Mucosa of descending colon (tissue), 3 donors: Measurements from ENCODE around the gene NR2F6. TPM values are rescaled to one million over a fixed set of nuclear protein-coding genes. Genes with fewer than 3 reads are reported as not detected.

ENCODE experiments used
- ATAC-seq: fragments of 200-7000 bp; cut with Tn5 transposase; one replicate; pipeline ENCODE4 v1.9.1; 2020; ENCODE audit warnings: mild to moderate bottlenecking, moderate library complexity
- DNase-seq, 3 donors: peaks; one replicate each; pipeline ENCODE4 v3.0.0-alpha.2; 2020
- H3K36me3 ChIP-seq: fragments of 200-600 bp; one replicate; pipeline ENCODE4 v1.8.0; 2021; ENCODE audit warnings: low read depth, mild to moderate bottlenecking
- H3K4me1 ChIP-seq: fragments of 200-600 bp; one replicate; pipeline ENCODE4 v1.8.0; 2021; ENCODE audit warnings: low read depth, mild to moderate bottlenecking
- H3K4me3 ChIP-seq: fragments of 200-600 bp; one replicate; pipeline ENCODE4 v1.8.0; 2021; ENCODE audit warnings: mild to moderate bottlenecking
- H3K9me3 ChIP-seq: fragments of 200-600 bp; one replicate; pipeline ENCODE4 v1.8.0; 2021; ENCODE audit warnings: mild to moderate bottlenecking
- intact Hi-C, 2 donors: fragments of 100-400 bp; cut with DNase I in 1 of 2; cut with micrococcal nuclease in 1 of 2; formaldehyde crosslinking; loops; one replicate each; pipeline versions ENCODE4 v1.11.0 to v1.11.1; 2022; cut with DNase I, micrococcal nuclease
- total RNA-seq, 3 donors: library from RNA; stranded (reverse); fragmentation: NEBNext Ultra II Directional in 2 of 3; extraction: Animal tissue kit (Norgen Biotek cat#: 25700) in 2 of 3; gene quantifications; one replicate each; pipeline versions ENCODE4 v1.2.1 to v1.2.4, GENCODE V29; 2021 to 2023
- TF ChIP-seq, protein P1 (sequence below): fragments of 200-600 bp; IDR thresholded peaks from one replicate; pipeline ENCODE4 v1.8.0; 2022; ENCODE audit warnings: antibody characterized with exemption, mild to moderate bottlenecking
- donor health status: DM: no; HTN: no; CAD: no; lungs with moderate emphysema.
- donor health status: DM: no; HTN: no; CAD: no.
- donor health status: DM: no; HTN: yes; CAD: no.

NR2F6 gene
- total RNA-seq, 3 donors from 2014 or later: 103 to 157 (median 140) TPM

DNA sequence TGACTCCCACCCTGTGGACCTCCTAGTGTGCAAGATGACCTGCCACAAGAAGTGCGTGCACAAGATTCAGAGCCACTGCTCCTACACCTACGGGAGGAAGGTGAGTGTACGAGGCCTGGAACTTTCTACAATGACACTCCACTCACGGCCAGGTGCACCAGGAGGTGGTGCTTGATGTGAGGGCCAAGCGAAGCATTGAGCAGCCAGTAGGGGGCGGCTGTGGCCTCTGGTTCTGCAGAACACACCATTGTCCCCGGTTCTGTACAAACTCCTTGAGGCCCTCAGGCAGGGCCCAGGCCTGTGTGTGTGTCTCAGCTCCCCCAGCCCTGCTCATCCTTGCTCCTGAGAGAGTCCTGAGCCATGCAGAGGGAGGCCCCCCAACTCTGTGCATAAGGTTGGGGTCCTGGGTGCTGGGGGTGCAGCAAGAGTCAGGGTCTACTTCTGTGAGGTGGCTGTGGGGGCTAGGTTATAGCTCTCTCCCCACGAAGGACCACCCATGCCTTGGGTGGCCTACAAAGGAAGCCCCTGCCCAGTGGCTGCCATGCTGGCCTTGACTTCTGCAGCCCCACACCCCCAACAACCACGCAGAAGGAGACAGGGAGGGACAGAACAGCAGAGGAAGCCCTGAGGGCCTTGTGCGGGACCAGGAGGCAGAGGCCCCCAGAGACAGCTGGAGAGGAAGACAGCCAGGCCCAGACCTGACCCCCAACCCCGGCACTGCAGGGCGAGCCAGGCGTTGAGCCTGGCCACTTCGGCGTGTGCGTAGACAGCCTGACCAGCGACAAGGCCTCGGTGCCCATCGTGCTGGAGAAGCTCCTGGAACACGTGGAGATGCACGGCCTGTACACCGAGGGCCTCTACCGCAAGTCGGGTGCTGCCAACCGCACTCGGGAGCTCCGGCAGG is 40.2 kb downstream of the NR2F6 start:
- Histone ChIP-seq H3K4me3 (no peak overlapping the region), H3K4me1 (no peaks in the 10 kb centered on the region), H3K9me3 (no peaks in the 10 kb centered on the region), H3K36me3 (no peaks in the 10 kb centered on the region)
- peak; percentile 90 for ATAC-seq
- intact Hi-C loops: no loop called here
- DNase-seq: peak in 2 of 3 donors; percentile 84 to 86
- TF ChIP-seq, protein P1, sequence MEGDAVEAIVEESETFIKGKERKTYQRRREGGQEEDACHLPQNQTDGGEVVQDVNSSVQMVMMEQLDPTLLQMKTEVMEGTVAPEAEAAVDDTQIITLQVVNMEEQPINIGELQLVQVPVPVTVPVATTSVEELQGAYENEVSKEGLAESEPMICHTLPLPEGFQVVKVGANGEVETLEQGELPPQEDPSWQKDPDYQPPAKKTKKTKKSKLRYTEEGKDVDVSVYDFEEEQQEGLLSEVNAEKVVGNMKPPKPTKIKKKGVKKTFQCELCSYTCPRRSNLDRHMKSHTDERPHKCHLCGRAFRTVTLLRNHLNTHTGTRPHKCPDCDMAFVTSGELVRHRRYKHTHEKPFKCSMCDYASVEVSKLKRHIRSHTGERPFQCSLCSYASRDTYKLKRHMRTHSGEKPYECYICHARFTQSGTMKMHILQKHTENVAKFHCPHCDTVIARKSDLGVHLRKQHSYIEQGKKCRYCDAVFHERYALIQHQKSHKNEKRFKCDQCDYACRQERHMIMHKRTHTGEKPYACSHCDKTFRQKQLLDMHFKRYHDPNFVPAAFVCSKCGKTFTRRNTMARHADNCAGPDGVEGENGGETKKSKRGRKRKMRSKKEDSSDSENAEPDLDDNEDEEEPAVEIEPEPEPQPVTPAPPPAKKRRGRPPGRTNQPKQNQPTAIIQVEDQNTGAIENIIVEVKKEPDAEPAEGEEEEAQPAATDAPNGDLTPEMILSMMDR: peak; percentile 58

GRCh38 chr19:17202713-17203112 is 43.0 kb downstream of the NR2F6 start:
- no peaks in the 10 kb centered on the region for H3K4me1 ChIP-seq
- no peaks in the 10 kb centered on the region for H3K36me3 ChIP-seq
- TF ChIP-seq, protein P1: no peak
- ATAC-seq (no peak), DNase-seq (no peak)
- no peaks in the 10 kb centered on the region for H3K9me3 ChIP-seq
- no peak overlapping the region for H3K4me3 ChIP-seq
- intact Hi-C loops: loop anchor here in 1 of 2 donors (5.0 kb wide), 1 partner anchor 80 kb away; the partner anchor contains the start of gene ANKLE1

DNA sequence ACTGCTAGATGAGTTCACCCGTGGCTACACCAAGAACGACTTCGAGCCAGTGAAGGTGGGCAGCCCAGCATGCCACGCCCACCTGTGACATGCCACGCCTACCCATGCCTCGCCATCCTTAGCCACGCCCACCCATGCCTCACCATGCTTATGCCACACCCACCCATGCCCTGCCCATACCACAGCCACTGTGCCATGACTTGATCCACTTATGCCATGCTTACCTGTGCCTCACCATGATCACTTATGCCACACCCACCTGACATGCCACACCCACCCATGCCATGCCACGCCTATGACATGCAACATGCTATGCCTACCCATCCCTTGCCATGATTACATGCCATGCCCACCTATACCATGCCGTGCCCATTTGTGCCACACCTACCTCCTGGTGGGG is 43.5 kb downstream of the NR2F6 start:
- Histone ChIP-seq H3K36me3 (no peaks in the 10 kb centered on the region), H3K4me3 (no peak overlapping the region), H3K4me1 (no peaks in the 10 kb centered on the region), H3K9me3 (no peaks in the 10 kb centered on the region)
- DNase-seq: no peak
- peak; percentile 36 for ATAC-seq
- intact Hi-C loops: loop anchor here in 1 of 2 donors (5.0 kb wide), 1 partner anchor 80 kb away; the partner anchor contains the start of gene ANKLE1
- TF ChIP-seq, protein P1: no peak

GRCh38 chr19:17200408-17201079 is 45.2 kb downstream of the NR2F6 start:
- no peaks in the 10 kb centered on the region for H3K36me3 ChIP-seq
- intact Hi-C loops: loop anchor here in 1 of 2 donors (5.0 kb wide), 1 partner anchor 82 kb away; the partner anchor contains the start of gene ANKLE1
- H3K4me3 ChIP-seq: no peak overlapping the region
- no peaks in the 10 kb centered on the region for H3K4me1 ChIP-seq
- ATAC-seq (no peak), DNase-seq (no peak)
- H3K9me3 ChIP-seq: no peaks in the 10 kb centered on the region
- TF ChIP-seq, protein P1: no peak

GRCh38 chr19:17197666-17198065 is 48.1 kb downstream of the NR2F6 start:
- H3K9me3 ChIP-seq: no peaks in the 10 kb centered on the region
- no peak for DNase-seq
- no peak overlapping the region for H3K4me3 ChIP-seq
- no peaks in the 10 kb centered on the region for H3K4me1 ChIP-seq
- TF ChIP-seq, protein P1: no peak
- intact Hi-C loops: loop anchor here in 1 of 2 donors (10.0 kb wide), 1 partner anchor 53 kb away; no protein-coding TSS in a partner anchor
- no peak for ATAC-seq
- H3K36me3 ChIP-seq: peaks cover under 1% of the 10 kb centered on the region
